T-helper 2 cell (primary cell): ENCODE data around the gene CST9.

Experiments used
- DNase-seq, 5 experiments: peaks; one replicate each; pipeline versions ENCODE4 v3.0.0 to v3.0.0-alpha.2; 2012 to 2022
- total RNA-seq, 2 donors: gene quantifications; one replicate each; lab custom pipeline; 2026; lab: John Stamatoyannopoulos, UW

The CST9 gene, protein sequence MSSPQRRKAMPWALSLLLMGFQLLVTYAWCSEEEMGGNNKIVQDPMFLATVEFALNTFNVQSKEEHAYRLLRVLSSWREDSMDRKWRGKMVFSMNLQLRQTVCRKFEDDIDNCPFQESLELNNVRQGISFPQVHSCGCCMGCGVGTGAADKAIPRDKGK
- 0 reads per million in 2 donors for total RNA-seq

GRCh38 chr20:23605867-23606651 is at the start of gene CST9:
CST9 (minus strand) TSS chr20:23605917; CDS start chr20:23605864, 53 bp downstream.
- no peak for DNase-seq

GRCh38 chr20:23654717-23655116 is 49.0 kb upstream of the CST9 start:
- no peak for DNase-seq

DNA sequence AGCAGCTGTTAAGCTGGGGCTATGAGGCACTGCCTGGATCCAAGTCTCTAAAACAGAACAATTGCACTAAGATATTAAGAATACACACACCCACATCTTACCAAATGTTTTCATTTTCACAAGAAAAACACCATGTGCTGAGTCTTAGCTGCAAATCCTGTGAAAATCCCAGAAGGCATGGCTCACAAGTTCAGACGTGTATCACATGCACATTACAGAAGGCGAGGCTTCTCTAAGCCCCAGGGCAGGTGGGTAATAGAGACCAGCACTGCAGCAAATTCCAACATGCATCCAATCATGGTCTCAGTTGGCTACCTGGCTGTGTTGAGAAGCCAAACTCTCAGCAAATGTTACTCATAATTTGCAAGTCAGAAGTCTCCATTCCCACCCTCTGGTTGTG is 48.3 kb upstream of the CST9 start:
- no peak for DNase-seq

DNA sequence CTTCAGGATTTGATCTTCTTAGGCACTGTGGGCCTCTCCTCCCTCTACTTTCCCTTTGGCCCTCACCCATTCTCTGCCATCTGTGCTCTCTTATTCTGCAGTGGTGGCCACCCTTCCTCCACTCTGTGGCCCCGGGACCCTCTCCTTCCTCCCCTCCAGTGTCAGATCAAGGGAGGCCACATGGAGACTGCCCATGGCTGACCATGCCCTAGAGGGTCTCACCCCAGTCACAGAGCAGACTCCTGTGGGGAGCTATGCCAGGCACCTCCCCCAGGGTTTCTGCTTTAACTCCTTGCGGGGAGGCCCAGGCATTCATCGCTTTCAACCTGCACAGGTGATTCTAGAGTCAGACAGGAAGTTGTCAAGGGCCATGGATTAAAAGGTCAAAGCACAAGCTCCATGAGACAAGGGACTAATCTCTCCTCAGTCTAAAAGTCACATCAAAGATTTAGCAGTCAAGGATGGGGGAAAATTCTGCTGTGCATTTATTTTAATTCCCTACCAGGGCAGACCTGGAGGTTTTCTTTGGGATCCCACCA is 47.8 kb upstream of the CST9 start:
- no peak for DNase-seq

- DNase-seq, result no peak
Observed at GRCh38 chr20:23652926-23653325, 47.2 kb upstream of the CST9 start.

GRCh38 chr20:23652371-23652770 is 46.7 kb upstream of the CST9 start:
- no peak for DNase-seq

DNA sequence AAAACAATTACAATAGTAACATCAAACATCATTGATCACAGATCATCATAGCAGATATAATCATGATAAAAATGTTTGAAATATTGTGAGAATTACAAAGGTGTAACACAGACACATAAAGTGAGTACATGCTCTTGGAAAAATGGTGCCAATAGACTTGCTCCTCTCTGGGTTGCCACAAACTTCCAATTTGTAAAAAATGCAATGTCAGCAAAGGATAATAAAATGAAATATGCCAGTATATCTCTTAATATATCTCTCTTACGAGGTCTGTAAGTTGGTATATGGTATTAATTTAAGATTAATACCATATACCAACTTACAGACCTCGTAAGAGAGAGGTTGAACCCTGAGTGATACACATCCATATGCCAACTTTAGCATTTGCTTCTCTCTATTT is 45.4 kb upstream of the CST9 start:
- no peak for DNase-seq

GRCh38 chr20:23649830-23650417 is 44.2 kb upstream of the CST9 start:
- no peak for DNase-seq

- DNase-seq, result no peak
Observed at GRCh38 chr20:23649242-23649641, 43.5 kb upstream of the CST9 start.

DNA sequence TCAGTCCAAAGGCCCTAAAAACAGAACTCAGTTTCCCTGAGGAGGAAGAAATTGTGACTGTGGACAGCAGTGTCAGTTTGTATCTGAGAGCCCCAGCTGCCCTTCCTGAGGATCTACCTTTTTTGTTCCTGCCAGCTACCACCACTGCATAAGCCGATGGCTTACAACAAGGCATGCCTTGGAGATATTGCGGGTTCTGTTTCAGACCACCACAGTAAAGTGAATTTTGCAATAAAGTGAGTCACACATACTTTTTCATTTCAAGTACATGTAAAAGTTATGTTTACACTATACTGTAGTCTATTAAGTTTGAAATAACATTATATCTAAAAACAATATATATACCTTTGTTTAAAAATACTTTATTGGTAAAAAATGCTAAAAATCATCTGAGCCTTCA is 41.6 kb upstream of the CST9 start:
- DNase-seq, result no peak

DNA sequence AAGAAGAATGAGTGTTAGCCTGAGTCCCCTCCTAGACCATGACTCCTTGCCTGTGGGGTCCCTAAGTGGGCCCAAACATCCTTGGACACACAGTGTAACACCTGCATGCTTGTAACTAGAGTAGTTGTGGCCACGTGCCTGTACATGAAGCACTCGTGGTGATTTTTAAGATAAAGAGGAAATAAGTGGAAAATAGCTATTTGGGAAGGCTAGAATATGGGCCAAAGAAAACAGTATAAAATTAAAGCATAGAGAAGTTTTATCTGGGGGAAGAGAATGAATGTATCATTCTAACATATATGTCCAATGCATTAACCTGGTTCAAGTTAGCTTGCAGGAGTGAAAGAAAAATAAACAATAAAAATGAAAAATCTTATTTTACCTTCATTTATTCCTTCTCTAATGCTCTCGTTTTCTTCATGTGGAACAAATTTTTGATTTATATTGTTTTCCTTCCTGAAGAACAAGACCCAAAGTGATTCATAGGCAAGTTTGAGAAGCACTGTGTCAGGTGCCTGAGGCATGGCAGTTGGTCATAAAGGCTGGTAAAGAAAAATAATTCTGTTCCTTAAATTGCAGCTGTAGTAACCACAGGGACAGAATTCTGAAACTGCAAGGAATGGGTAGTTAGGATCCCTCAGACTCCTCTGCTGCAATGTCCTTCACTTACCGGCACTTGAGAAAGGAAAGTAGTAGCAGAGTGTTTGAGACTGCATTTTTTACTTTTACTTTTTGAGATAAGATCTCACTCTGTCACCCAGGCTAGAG is 40.6 kb upstream of the CST9 start:
- DNase-seq, result no peak

GRCh38 chr20:23645575-23645974 is 39.9 kb upstream of the CST9 start:
- no peak for DNase-seq

DNA sequence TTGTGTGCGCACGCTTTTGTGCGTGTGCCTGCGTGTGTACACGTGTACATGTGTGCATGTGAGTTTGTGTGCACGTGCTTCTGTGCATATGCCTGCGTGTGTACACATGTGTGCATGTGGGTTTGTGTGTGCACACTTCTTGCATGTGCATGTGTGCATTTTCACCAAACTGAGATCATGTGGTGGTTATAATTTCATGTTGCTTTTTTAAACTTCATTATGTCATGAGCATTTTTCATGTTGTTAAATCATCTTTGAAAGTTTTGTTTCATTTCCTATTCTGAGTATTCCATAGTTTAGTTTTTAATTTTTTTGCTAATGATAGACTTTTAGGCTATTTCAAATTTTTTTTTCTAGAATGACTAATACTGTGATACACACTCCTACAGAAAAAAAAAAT is 38.4 kb upstream of the CST9 start:
- DNase-seq, result no peak

- DNase-seq, result no peak
Observed at GRCh38 chr20:23643659-23644058, 37.9 kb upstream of the CST9 start.

DNA sequence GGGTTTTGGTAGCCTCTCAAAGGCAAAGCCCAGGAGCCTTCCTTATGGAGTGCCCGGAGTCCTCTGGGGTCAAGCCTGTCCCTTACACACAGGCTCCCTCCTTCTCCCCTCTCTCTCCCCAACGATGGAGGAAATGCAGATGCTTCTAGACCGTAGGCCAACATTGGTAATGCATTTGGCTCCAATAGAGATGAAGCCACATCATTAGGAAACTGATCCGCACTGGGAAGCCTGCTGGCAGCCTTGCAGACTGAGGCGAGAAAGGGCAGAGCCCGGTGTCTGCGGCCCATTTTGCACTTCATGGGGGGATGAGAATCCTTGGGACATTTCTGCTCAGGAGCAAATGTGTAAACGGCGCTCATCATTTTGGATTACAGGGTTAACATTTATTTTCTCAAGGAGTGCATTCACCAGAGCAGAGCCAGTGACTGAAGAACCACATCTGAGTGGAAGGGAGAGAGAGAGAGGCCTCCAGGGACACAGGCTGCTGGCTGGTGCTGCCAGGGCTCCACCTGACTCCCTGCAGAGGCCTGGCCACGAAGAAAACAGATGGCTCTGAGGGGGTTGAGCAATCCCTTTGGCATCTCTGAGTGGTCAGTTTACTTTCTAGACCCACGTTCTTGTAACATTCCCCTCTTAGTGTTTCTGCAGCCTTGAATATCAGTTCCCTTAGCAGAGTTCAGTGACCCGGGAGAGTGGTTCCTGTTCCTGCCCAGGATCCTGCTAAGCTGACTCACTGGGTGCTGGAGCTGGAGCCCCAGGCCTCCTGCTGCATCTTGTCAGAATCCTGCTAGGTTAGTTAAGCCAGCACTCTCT is 36.4 kb upstream of the CST9 start:
- DNase-seq, result no peak

GRCh38 chr20:23640671-23641667 is 35.3 kb upstream of the CST9 start:
- no peak for DNase-seq

GRCh38 chr20:23640018-23640601 is 34.4 kb upstream of the CST9 start:
- no peak for DNase-seq

- no peak for DNase-seq
Observed at GRCh38 chr20:23639490-23639958, 33.8 kb upstream of the CST9 start.

DNA sequence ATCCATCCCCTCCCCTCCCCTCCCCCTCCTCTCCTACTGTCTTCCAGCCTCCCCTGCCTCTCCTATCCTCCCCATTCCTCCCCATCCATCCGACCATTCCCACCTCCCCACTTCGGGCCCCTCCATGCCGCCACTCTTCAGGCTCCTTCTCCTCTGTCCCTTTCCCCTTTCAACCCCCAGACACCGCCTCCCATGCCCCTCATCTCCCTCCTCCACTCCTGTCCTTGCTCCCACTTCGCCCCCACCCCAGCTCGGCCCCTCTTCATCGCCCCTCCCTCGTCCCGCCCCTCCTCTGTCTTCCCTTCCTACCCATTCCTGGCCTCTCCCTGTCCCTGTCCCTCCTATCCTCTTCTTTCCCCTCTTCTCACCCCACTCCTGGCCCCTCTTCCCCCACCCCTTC is 32.6 kb upstream of the CST9 start:
- no peak for DNase-seq
